Inflammatory macrophage treated with lipopolysaccharide for 1 hour (primary cell): ENCODE data around the gene ETV7.

ENCODE experiments used
- DNase-seq, 2 donors: peaks; one replicate each; pipeline ENCODE4 v3.0.0-alpha.2; 2020 to 2022

ETV7 gene

DNA sequence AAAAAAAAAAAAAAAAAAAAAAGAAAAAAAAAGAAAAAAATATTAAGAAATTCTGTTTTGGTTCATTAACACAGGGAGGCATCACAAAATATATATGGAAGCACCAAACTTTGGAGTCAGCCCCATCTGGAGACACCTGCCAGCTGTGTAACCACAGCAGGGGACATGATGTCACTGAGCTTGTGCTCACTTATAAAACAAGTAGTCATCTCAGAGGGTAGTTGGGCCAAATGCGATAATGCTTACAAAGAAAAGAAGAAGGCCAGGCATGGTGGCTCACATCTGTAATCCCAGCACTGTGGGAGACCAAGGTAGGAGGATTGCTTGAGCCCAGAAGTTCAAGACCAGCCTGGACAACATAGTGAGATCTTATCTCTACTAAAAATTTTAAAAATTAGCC, 49.7 kb downstream of the ETV7 start:
- no peak for DNase-seq

DNA sequence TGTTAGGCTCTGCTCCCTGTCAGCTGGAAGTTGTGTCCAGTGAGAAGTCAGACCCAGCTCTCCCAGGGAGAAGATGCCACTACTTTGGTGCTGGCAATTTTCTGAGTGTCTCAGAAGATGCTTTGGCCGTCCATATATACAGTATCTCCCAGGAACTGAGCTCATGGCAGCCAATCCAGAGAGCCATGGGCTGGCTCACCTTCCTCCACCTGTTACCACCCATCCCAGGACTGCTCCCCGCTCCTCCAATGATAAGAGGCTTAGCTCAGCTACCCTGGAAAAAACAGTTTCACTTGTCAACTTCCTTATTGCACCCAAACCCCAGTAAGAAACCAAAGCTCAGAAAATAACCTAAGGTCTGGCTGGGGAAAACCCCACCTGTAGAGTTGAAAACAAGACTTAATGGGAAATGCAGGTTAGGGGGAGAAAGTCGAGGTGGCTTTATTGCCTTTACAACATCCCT, 50.7 kb downstream of the ETV7 start, which contains the start of gene BNIP5:
BNIP5 (minus strand) TSS at position 110 of the 463 bp plus-strand sequence. CDS start 6,198 bp downstream, outside the sequence.
- DNase-seq: no peak

DNA sequence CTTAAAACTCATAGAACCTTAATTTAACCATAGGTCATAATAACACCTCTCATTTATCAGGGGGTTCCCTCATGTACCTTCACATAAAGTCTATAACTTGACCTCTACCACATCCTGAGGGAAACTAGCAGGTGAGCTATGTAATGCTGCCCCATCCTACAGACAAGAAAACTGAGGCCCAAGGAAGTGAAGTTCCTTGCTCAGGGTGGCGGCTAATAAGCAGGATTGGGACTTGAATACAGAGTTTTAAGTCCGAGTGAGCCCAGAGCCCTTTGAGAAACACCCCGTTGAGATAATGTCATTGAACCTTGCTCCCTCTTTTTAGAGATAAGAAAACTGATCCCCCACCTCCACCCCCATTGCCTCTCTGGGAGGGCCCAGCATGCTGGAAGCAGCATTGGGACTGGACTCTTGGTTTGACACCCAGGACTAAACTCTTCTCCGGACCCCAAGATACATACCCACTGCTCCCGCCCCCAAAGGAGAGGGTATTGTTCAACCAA, 51.2 kb downstream of the ETV7 start:
- no peak for DNase-seq

DNA sequence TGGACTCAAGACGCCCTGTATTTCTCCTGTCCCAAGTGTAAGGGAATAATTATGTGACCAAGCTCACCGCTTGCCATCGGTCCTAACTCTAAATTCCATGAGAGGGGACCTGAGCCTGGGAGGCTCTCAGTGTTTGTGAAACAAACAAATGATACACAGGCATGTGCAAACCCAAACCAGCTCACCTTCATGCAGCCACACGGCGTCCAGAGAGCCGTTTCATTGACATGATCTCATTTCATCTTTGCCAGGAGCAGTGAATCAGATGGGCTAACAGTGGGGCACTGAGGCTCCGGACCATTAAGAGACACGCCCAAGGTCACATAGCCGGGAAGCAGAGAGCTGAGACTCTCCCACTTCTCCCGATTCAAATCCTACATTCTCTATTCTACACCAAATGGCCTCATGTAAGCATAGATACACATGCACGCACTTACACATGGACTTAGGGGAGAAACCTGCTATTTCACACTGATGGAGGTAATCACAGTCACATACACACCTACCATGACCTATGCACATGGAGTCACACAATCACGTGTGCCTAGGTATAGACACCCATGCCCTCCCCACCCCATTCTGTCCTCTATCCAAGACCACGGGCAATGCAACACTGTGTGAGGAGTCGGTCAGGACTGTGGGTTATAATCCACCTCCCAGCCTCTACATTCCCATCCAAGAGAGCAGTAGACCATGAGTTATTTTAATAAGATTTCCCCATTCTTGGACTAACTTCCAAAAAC, 51.8 kb downstream of the ETV7 start:
- no peak for DNase-seq

DNA sequence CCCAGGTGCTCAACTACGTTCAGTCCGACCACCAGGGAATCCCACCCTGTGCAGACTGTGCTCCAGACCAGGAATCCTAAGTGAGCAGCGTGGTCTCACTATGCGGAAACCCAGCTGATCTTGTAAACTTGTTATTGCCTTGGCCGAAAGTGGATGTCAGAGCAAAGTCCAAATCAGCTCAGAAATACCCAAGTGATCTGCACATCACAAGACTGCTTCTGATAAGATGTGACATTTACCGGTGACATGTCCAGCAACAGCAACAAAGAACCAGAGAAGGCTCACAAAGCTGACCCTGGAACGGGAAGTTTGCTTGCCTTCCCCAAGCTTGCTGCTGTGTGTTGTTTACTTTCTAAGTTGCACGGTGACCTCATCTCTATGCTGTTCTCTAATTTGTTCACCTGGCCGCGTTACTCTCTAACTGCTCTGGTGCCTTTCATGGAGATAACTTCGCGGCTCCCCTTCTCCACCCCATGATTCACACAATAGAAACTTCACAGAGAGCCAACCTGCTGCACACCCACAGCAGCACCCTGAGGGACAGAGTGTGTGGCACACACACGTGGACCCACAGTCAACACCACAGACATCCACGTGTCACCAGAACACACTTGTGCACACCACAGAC, 52.5 kb downstream of the ETV7 start:
- DNase-seq: no peak

DNA sequence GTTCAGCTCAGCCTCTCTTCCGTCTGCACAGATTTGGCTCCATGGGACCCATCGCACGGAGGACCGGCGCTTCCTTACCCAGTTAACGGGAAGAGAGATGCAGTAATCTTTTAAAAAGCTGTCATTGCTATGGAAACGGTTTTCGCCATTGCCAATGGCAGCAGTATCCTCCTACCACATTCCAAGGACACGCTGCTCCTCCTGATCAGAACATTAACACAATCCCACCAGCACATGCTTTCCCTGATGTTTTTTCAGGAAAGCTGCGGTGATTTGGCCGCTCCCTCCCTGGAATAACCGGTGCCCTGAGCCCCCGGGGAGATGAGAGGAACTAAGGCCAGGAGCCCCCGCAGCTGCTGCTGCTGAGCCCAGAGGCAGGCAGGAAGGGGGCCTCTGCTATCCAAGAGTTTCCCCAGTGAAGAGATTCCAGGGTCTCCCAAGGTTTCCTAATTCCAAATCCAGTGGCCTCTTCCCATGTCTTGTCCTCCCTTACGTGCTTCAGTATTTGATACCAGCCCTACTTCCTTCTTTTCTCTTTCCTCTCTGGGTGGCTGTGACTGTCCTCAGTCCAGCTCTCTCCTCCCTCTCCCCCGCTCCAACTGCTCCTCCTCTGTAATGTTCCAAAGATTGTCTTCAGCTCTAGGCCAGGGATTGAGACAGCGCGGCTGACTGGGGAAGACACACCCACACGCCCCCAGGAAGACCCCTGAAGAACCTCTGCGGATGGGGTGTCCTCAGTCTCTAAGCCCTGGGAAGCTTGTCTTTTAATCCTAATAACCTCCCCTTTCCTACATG, 53.3 kb downstream of the ETV7 start:
- DNase-seq: no peak

DNA sequence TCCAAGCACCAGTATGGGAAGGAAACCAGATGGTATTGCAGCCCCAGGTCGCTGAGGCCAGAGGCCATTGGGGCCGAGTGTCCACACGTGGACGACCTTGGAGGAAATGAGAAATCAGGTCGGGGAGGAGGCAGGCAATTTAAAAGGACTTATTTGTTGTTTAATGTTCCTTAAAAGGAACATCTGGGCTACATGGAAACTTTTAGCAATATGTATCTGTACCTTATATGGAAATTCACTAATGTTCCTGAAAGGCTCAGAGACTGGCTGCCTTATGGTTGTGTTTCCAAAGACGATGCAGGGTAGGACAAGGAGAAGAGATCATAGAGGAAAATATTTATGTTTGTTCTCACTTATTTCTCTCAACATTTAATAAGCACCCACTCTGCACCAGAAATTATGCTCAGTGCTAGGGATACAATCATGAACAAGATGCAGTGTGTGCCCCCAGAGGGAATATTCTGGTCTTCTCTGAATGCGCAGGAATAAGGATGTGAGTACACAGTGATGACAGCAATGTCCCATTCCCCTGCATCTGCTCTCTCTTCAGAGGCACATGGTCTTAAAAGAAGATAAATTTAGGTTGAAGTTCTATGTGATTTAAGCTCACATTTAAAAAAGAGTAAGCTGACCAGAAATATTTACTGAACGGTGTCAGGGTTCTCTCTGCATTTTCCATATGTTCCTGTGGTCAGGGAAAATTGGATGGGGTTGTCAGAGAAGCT, 54.1 kb downstream of the ETV7 start:
- no peak for DNase-seq

DNA sequence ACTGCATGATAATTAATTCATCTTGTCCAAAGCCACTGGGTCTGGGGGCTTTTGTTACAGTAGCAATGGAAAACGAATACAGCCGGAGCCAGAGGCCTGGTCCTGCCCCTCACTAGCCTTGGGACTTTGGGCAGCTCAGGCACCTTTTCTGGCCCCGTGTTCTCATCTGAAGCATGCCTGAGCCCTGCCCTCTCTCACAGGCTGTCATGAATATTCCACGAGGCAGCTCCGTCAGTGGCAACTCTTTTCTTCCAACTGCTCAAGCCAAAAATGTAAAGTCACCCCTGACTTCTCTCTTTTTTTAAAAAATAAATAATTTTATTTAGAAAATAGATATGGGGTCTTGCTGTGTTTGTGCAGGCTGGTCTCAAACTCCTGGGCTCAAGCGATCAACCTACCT, 56.1 kb downstream of the ETV7 start:
- DNase-seq: no peak

DNA sequence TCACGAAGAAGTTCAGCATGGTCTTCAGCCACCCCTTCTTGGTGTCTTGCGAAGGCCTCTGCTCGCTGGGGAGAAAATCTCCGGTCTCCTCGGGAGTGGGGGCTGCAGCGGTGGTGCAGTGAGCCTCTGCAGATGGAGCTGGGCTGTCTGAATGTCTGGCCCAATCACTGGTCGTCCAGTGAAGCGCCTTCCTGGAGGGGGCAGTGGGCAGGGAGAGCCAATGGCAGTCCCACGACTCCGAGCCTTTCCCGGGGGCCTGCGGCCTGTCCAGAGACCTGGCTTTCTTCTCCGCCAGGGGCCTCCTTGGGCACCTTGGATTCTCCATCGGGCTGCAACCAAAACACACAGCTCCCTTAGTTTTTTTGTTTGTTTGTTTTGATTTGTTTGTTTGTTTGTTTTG, 57.1 kb downstream of the ETV7 start:
- DNase-seq: no peak

DNA sequence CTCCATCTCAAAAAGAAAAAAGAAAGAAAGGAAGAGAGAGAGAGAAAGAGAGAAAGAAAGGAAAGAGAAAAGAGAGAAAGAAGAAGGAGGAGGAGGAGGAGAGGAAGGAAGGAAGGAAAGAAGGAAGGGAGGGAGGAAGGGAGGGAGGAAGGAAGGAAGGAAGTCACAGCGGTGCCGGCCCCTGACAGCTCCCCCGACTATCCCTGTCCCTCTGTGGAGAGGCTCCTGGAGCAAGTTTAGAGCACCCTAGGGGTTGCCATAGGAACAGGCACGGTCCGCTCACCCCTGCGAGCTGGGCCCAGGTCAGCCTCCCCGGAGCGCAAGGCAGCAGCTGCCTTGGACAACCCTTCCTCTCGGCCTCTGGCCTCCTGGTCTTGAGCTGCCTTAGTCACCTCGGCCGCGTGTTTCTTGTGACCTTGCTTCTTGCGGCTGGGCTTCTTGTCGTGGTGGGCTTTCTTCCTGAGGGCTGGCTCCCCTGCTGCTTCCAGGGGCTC, 57.6 kb downstream of the ETV7 start:
- no peak for DNase-seq

DNA sequence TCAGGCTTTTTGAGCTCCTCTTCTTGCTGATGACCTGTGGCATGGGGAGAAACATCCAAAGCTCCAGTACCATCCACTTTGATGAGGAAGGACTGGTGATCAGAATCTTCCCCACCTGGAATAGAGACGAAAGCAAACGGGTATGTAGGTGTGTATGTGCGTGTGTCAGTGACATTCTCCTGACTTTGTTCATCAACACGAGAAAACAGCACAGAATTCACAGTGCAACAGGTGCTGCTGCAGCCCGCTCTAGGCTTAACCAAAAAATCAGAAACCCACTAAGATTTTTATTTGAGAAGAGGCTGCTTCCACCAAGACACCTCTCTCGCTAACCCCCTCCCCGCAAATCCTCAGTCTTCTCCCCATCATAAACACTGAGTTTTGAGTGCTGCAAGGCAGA, 58.9 kb downstream of the ETV7 start:
- DNase-seq: no peak

DNA sequence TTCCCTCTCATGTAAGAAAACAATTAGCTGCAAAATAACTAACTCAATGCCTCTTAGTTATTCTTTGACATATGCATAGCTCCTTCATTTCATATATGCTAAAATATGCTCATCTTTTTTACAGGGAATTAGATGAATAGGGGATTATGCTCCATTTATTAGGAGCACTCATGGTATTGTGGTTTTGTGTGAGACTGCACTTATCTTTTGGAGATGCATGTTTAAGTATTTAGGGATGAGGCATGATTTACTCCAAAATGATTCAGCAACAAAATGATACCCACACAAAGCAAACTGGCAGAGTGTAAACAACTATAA, 59.6 kb downstream of the ETV7 start:
- DNase-seq: no peak

DNA sequence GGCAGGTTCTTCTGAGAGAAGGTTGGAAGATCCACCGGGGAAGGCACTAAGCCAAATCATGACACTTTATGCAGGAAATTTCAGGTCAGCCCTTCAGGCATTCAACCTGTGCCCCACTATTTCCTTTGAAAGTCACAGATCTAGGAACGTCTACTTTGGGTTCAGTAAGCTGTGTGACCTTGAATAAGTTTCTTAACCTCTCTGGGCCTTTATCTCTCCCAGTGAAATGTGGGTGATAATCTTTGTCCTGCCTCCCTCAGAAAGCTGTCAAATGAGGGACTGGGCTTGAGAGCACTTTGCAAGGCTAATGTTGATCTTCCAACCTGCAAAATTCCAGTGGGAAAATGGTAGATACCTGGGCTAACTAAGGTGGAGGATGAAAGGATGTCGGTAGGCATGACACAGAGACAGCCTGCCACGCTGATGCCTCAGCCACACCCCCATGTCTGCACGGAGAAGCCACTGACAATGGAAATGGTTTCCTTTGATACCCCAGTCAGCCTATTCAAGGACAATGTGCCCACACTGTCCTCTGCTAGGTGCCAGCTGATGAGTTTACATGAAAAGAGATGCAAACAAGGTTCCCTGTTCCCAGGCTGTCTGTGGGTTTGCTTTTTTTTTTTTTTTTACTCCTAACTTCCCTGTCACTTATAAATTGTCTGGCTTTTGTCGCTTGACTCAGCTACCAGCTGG, 60.1 kb downstream of the ETV7 start:
- DNase-seq: peak; percentile 15 to 20

DNA sequence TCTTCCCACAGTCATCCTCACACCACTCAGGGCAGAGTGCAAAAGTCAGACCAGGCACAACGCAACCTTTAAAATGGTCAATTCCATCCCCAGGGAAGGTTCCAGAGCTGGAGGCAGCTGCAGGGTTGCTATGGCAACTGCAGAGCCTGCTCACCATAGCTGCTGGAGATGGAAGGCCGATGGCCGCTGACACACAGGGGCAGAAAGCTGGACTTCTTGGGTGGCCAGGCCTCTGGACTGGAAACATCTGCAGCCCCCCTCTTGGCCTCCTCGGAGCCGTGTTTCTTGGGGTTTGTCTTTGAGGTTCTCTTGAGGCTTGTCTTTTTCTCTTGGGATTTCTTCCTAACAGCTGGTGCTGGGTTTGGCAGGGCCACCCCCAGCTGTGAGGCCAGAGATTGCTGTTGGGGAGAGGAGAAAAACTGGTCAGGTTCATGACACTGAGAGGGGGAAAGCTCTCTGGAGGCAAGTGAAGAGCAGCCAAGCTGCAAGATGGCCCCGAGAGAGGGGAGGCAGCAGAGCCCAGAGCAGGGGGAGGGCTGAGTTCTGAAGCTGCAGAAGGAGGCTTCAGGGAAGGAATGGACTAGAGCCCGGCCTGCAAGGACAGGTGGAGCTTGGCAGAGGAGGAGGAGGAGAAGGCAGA, 61.0 kb downstream of the ETV7 start:
- no peak for DNase-seq

DNA sequence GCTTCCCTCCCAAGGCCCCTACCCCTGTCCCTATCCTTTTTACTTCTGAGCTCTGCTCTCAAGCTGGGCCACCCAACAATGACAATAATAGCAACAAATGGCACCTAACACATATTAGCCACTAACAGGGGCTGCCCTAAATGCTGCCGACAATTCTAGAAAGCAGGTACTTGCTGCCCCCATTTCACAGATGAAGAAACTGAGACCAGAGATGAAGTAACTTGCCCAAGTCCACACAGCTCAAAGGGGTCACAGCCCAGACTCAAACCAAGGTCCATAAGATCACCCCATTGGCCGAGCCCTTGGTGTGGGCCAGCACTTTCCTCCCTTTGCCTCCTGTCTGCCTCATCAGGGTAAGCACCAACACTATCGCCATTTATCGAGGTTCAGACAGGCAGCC, 62.8 kb downstream of the ETV7 start:
- no peak for DNase-seq

DNA sequence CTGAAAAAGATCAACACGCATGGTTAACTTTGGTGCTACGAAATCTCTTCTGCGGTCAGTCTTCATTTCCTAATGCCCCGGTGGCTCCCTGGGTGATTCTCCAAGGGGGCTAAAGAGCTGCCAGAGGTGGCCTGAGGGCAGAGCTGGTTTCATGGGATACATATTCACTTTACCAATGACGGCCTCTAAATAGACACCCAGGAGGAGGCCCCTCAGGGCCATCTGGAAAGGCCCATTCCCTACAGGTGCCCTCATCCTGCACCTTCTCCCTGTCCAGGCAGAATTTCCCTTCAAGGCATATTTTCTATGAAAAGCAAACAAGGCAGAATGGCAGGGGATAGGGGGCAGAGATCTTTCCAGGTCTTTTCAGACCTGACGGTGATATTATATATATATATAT, 63.3 kb downstream of the ETV7 start:
- DNase-seq: no peak

DNA sequence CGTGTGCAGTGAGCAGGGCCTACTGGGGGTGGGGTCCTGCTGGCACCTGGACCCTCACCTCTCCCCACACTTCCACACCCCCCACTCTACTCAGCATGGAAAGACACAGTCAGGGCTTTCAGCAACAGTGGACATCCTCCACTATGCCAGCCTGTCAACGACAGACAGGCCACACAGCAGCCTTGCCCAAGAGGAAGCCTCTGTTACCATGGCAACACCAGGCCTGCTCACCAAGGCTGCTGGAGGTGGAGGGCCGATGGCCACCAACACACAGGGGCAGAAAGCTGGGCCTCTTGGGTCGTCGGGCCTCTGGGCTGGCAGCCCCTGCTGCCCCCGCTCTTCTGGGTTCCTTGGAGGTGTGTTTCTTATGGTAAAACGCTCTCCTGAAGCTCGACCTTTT, 64.4 kb downstream of the ETV7 start:
- DNase-seq: peak; percentile 7 to 35

DNA sequence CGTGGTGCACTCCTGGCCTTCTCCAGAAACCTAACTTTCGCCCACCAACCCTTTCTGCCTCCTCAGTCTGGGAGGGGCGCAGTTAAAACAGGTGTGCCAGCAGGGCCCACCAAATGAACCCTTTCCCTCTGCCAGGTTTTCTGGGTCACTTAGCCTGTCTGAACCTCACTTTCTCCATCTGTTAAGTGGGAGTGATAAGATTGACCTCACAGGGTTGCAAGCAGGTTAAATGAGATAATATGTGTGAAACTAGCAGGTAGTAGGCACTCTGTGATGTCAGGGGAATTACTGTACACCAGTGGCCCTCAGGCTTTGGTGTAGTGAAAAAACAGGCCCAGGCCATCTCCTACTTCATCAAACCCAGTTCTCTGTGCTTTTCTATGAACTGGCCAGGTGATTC, 64.9 kb downstream of the ETV7 start:
- no peak for DNase-seq

DNA sequence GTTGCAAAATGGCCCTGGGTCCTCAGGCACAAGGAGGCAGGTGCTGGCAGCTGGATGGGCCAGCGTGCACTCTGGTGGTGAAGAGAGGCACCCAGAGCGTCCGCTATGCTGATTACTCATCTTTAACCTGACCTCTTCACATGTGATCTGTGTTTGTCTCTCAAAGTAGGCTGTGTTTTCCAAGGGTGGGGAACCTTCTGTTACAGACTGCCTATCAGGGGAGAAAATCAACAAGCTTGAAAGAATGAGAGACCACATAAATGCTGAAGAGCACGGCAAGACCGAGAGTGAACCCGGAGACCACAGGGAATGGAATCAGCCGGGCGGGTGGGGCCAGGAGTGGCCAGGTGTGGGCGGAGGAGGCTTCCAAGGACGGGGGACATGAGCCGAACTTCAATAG, 67.0 kb downstream of the ETV7 start:
- DNase-seq: no peak

DNA sequence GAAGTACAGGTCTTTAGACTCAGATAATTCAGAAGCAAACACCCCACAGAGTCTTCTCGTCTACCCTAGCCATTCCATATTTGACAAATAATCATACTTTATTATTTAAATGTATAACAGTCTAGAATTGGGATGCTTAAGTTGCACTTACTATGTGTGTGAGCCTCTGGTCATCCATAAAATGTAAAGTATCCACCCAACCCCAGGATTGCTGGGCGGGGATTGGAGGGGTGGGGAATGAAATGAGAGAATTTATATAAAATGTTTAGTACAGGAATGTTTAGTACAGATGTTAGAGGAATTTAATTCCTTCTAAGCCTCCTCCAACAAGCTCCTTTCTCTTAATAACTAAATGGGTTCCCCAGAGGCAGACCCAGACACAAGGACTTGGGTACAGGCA, 67.6 kb downstream of the ETV7 start:
- no peak for DNase-seq

DNA sequence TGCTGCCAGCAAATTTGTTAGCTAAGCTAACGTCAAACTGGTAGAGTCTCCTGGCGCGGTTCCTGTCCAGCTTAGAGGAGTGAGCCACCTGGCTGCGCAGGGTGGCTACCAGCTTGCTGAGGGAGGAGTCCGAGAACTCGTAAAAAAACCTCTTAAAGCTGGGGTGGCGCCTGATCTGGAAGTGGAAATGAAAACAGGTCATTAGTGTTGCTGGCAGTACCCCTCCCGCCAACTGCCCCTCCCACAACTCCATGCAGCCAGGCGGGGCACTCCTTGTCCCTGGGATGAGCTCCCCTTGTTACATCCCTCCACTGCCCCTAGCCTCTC, 68.1 kb downstream of the ETV7 start:
- DNase-seq: no peak
